GM10248 (cell line): Measurements from ENCODE around the gene CACNA2D3.

ENCODE experiments used
- CTCF ChIA-PET: fragments of 300-600 bp; sonication (Branson Sonifier 250); formaldehyde crosslinking; extraction: SDS; loops from one replicate; lab custom pipeline; 2021; ENCODE audit warnings: antibody characterized with exemption; lab: Yijun Ruan, JAX
- POLR2A ChIA-PET: fragments of 350-650 bp; sonication (Branson Sonifier 250); formaldehyde crosslinking; extraction: SDS; loops from one replicate; lab custom pipeline; 2020; ENCODE audit warnings: antibody characterized with exemption; lab: Yijun Ruan, JAX
- DNase-seq: peaks from one replicate; pipeline ENCODE4 v3.0.0; 2012; ENCODE audit errors: extremely low spot score
- TF ChIP-seq, protein P1 (sequence below): IDR thresholded peaks from 2 replicates; pipeline ENCODE4 v1.5.1; 2012; ENCODE audit warnings: mild to moderate bottlenecking, low read depth; ENCODE audit errors: extremely low read depth, missing control alignments, control extremely low read depth

Gene CACNA2D3

GRCh38 chr3:55069950-55070349 lies 947.6 kb downstream of the CACNA2D3 start:
- POLR2A ChIA-PET: no interaction called here
- TF ChIP-seq, protein P1, sequence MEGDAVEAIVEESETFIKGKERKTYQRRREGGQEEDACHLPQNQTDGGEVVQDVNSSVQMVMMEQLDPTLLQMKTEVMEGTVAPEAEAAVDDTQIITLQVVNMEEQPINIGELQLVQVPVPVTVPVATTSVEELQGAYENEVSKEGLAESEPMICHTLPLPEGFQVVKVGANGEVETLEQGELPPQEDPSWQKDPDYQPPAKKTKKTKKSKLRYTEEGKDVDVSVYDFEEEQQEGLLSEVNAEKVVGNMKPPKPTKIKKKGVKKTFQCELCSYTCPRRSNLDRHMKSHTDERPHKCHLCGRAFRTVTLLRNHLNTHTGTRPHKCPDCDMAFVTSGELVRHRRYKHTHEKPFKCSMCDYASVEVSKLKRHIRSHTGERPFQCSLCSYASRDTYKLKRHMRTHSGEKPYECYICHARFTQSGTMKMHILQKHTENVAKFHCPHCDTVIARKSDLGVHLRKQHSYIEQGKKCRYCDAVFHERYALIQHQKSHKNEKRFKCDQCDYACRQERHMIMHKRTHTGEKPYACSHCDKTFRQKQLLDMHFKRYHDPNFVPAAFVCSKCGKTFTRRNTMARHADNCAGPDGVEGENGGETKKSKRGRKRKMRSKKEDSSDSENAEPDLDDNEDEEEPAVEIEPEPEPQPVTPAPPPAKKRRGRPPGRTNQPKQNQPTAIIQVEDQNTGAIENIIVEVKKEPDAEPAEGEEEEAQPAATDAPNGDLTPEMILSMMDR: no peak
- DNase-seq: no peak
- CTCF ChIA-PET: no interaction called here

DNA sequence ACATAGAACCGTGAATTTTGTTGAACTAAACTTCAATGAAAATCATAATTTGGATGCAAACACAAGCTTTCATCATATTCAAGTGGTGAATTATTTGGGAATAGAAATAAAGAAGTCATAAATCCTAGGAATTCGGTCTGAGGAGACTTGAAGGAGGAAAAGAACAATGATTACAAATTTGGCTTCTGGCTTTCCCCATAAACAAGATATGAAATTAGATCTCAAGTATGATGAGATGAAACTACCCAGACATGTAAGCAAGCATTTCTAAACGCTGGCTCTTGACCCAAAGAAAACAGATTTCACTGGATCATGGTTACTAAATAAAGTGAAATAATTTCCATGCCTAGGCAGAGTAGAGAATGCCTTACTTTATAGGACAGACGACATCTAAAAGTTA lies 952.4 kb downstream of the CACNA2D3 start:
- ChIA-PET POLR2A (no interaction called here), CTCF (no interaction called here)
- TF ChIP-seq, protein P1: no peak
- no peak for DNase-seq

DNA sequence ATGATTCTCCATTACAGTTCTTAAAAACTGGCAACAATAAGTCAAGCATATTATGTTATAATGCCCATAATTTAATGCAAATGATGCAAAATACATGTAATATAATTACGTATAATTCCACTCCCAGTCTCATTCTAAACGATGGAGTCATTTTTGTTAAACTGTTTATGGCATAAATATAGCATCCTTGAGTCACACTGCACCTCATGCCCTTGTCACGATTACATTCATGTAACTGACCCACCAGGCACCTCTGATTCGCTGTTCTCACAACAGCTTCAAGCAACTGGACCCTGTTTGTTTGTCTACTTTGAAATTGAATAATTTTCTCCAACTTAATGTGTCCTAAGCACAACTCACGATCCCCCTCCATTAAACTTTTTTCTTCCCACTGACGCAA lies 953.5 kb downstream of the CACNA2D3 start:
- CTCF ChIA-PET: no interaction called here
- POLR2A ChIA-PET: no interaction called here
- TF ChIP-seq, protein P1: no peak
- DNase-seq: no peak

GRCh38 chr3:55077726-55078125 lies 955.4 kb downstream of the CACNA2D3 start:
- ChIA-PET CTCF (no interaction called here), POLR2A (no interaction called here)
- TF ChIP-seq, protein P1: no peak
- DNase-seq: no peak

DNA sequence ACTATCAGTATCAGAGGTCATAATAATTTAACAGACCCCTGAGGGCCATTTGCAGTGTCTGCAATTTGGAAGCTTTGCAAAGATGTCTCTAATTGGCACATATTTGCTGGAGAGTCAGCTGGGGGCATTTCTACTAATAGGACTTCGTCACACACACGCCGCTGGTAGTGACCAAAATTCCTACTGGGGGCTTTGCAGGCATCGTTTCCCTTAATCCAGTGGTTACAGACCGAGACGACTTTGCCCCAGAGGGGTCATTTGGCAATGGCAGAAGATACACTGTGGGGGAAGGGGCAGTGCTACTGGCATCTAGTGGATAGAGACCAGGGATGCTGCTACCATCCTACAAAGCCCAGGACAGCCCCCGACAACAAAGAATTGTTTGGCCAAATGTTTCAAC lies 956.5 kb downstream of the CACNA2D3 start:
- POLR2A ChIA-PET: no interaction called here
- CTCF ChIA-PET: no interaction called here
- no peak for DNase-seq
- TF ChIP-seq, protein P1: no peak

DNA sequence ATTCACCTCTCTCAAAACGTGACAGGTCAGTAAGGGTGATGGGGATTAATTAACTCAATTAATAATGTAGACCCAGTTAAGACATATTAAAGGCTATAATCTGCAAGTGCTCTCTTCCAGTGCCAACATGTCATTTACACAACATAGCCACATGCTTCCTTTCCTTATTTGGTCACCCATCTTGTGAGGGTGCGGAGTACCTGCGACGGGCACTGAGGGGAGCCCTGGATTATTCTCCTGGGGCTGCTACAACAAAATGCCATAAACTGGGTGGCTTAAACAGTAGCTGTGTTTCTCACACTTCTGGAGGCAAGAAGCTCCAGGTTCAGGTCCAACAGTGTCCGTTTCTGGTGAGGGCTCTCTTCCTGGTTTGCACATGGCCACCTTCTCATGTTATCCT lies 962.9 kb downstream of the CACNA2D3 start:
- ChIA-PET CTCF (no interaction called here), POLR2A (no interaction called here)
- DNase-seq: no peak

More for the DNA sequence above, 962.9 kb downstream of the CACNA2D3 start:
- TF ChIP-seq, protein P1: no peak
